OCI-LY3 (cell line): ENCODE data around the gene CXCR1.

Experiments used
- H2AFZ ChIP-seq: fragments of 200-600, 300-600 bp; shearing (Covaris generic); 2 replicates; pipeline ENCODE4 v1.6.0; 2014; ENCODE audit warnings: antibody characterized with exemption, low read depth, low read length
- H3K27ac ChIP-seq: fragments of 200-600, 300-600 bp; sonication (generic); 2 replicates; pipeline ENCODE4 v1.5.1; 2014; ENCODE audit warnings: mild to moderate bottlenecking, low read length, moderate library complexity, mixed read lengths
- H3K27me3 ChIP-seq: fragments of 200-600, 300-600 bp; sonication (generic); 2 replicates; pipeline ENCODE4 v1.6.1; 2014; ENCODE audit warnings: low read depth, low read length, mixed read lengths
- H3K36me3 ChIP-seq: fragments of 200-600, 300-600 bp; sonication (generic); replicated peaks from 2 replicates; pipeline ENCODE3; 2014; ENCODE audit warnings: low read depth, low read length, mixed read lengths
- H3K4me1 ChIP-seq: fragments of 300-600, 200-600 bp; sonication (generic); 2 replicates; pipeline ENCODE4 v1.6.1; 2014; ENCODE audit warnings: low read length, mixed read lengths
- H3K4me2 ChIP-seq: fragments of 200-600, 300-600 bp; sonication (generic); 2 replicates; pipeline ENCODE4 v1.6.1; 2014; ENCODE audit warnings: low read length, mixed read lengths
- H3K4me3 ChIP-seq: fragments of 300-600, 200-600 bp; sonication (generic); 2 replicates; pipeline ENCODE4 v1.5.1; 2014; ENCODE audit warnings: antibody characterized with exemption, mild to moderate bottlenecking, low read length, moderate library complexity
- H3K79me2 ChIP-seq: fragments of 300-600, 200-600 bp; shearing (Covaris generic); 2 replicates; pipeline ENCODE4 v1.6.1; 2014; ENCODE audit warnings: mild to moderate bottlenecking, low read length, mixed read lengths
- H3K9ac ChIP-seq: fragments of 300-600, 200-600 bp; shearing (Covaris generic); 2 replicates; pipeline ENCODE4 v1.6.0; 2014; ENCODE audit warnings: mild to moderate bottlenecking, low read length, moderate library complexity
- H3K9me3 ChIP-seq: fragments of 200-600, 300-600 bp; shearing (Covaris generic); 2 replicates; pipeline ENCODE4 v1.6.1; 2014; ENCODE audit warnings: low read length, mixed read lengths; ENCODE audit not compliant: insufficient read depth
- H4K20me1 ChIP-seq: fragments of 200-600, 300-600 bp; sonication (generic); 2 replicates; pipeline ENCODE4 v1.6.1; 2016; ENCODE audit warnings: low read length, mixed read lengths; ENCODE audit not compliant: insufficient read depth
- EZH2phosphoT487 ChIP-seq: fragments of 200-600 bp; shearing (Covaris generic); IDR thresholded peaks from 2 replicates; pipeline ENCODE4 v1.6.1; 2018; ENCODE audit warnings: antibody characterized with exemption, mixed run types, low read depth
- TF ChIP-seq, protein P1 (sequence below): fragments of 200-600, 300-600 bp; sonication (generic); IDR thresholded peaks from 2 replicates; pipeline ENCODE4 v1.5.1; 2014; ENCODE audit warnings: antibody characterized with exemption, low read length, low read depth

The CXCR1 gene

GRCh38 chr2:218149848-218150440, 16.8 kb downstream of the CXCR1 start:
- Histone ChIP-seq H3K4me1 (peaks cover 12% of the 10 kb centered on the region), H3K79me2 (no peaks in the 10 kb centered on the region), H4K20me1 (no peaks in the 10 kb centered on the region), H3K4me2 (peak overlapping the region; percentile 40; the same call in 1 of the 2 replicates), H3K36me3 (no peaks in the 10 kb centered on the region), H3K9me3 (no peaks in the 10 kb centered on the region), H3K4me3 (no peak overlapping the region), H3K27me3 (no peaks in the 10 kb centered on the region), H3K9ac (no peak overlapping the region), H2AFZ (no peak overlapping the region), H3K27ac (no peak overlapping the region)
- no peak for TF ChIP-seq EZH2phosphoT487
- TF ChIP-seq, protein P1, sequence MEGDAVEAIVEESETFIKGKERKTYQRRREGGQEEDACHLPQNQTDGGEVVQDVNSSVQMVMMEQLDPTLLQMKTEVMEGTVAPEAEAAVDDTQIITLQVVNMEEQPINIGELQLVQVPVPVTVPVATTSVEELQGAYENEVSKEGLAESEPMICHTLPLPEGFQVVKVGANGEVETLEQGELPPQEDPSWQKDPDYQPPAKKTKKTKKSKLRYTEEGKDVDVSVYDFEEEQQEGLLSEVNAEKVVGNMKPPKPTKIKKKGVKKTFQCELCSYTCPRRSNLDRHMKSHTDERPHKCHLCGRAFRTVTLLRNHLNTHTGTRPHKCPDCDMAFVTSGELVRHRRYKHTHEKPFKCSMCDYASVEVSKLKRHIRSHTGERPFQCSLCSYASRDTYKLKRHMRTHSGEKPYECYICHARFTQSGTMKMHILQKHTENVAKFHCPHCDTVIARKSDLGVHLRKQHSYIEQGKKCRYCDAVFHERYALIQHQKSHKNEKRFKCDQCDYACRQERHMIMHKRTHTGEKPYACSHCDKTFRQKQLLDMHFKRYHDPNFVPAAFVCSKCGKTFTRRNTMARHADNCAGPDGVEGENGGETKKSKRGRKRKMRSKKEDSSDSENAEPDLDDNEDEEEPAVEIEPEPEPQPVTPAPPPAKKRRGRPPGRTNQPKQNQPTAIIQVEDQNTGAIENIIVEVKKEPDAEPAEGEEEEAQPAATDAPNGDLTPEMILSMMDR: no peak

GRCh38 chr2:218149098-218149497, 17.7 kb downstream of the CXCR1 start:
- Histone ChIP-seq H4K20me1 (no peaks in the 10 kb centered on the region), H3K4me3 (no peak overlapping the region), H3K27ac (no peak overlapping the region), H3K9ac (no peak overlapping the region), H3K9me3 (no peaks in the 10 kb centered on the region), H3K27me3 (no peaks in the 10 kb centered on the region), H3K4me1 (peaks cover 12% of the 10 kb centered on the region), H3K36me3 (no peaks in the 10 kb centered on the region), H3K79me2 (no peaks in the 10 kb centered on the region), H3K4me2 (no peak overlapping the region), H2AFZ (no peak overlapping the region)
- TF ChIP-seq, protein P1: no peak
- TF ChIP-seq EZH2phosphoT487: no peak

GRCh38 chr2:218146056-218146455, 20.7 kb downstream of the CXCR1 start:
- Histone ChIP-seq H3K79me2 (no peaks in the 10 kb centered on the region), H3K4me3 (no peak overlapping the region), H4K20me1 (no peaks in the 10 kb centered on the region), H3K4me2 (no peak overlapping the region), H3K36me3 (no peaks in the 10 kb centered on the region), H3K27ac (no peak overlapping the region), H3K27me3 (no peaks in the 10 kb centered on the region), H2AFZ (no peak overlapping the region), H3K4me1 (peaks cover 12% of the 10 kb centered on the region), H3K9me3 (no peaks in the 10 kb centered on the region), H3K9ac (no peak overlapping the region)
- no peak for TF ChIP-seq EZH2phosphoT487
- TF ChIP-seq, protein P1: no peak

DNA sequence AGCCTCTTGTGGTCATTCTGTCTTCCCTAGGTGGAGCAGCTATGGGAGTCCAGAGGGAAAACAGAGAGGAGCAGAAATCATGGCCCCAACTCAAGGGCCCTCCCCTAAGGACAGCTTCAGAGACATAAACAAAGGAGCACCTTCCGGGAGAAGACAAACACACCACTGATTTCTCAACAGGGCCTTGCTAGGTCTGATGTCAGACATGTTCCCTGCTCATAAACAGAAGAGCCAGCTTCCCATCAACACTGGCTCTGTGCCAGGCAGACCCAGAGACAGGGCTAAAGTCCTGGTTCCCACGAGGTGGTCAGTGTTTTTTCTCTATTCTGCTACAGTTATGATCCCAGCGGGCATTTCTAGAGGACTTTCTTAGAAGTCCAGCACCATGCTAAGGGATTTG, 21.6 kb downstream of the CXCR1 start:
- Histone ChIP-seq H3K79me2 (no peaks in the 10 kb centered on the region), H2AFZ (no peak overlapping the region), H3K36me3 (no peaks in the 10 kb centered on the region), H3K4me1 (peaks cover 9% of the 10 kb centered on the region), H3K27ac (no peak overlapping the region), H3K9ac (no peak overlapping the region), H4K20me1 (no peaks in the 10 kb centered on the region), H3K4me3 (no peak overlapping the region), H3K4me2 (no peak overlapping the region), H3K27me3 (0 out of 2 replicates have a peak, but pooled peaks cover 3% of the 10 kb centered on the region), H3K9me3 (no peaks in the 10 kb centered on the region)
- no peak for TF ChIP-seq EZH2phosphoT487
- TF ChIP-seq, protein P1: no peak
